ENCODE results near the gene PIGR.

GRCh38 chr1:206896261-206896660, 50.0 kb downstream of the PIGR start:
- TF ChIP-seq, protein P1, sequence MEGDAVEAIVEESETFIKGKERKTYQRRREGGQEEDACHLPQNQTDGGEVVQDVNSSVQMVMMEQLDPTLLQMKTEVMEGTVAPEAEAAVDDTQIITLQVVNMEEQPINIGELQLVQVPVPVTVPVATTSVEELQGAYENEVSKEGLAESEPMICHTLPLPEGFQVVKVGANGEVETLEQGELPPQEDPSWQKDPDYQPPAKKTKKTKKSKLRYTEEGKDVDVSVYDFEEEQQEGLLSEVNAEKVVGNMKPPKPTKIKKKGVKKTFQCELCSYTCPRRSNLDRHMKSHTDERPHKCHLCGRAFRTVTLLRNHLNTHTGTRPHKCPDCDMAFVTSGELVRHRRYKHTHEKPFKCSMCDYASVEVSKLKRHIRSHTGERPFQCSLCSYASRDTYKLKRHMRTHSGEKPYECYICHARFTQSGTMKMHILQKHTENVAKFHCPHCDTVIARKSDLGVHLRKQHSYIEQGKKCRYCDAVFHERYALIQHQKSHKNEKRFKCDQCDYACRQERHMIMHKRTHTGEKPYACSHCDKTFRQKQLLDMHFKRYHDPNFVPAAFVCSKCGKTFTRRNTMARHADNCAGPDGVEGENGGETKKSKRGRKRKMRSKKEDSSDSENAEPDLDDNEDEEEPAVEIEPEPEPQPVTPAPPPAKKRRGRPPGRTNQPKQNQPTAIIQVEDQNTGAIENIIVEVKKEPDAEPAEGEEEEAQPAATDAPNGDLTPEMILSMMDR (conservative IDR thresholded peaks at IDR 0.05; ENCODE audit: low read depth, low read length), result no peak
- no peak for TF ChIP-seq POLR2A (IDR thresholded peaks at IDR 0.05; ENCODE audit: low read depth, low read length)
- TF ChIP-seq, protein P2, sequence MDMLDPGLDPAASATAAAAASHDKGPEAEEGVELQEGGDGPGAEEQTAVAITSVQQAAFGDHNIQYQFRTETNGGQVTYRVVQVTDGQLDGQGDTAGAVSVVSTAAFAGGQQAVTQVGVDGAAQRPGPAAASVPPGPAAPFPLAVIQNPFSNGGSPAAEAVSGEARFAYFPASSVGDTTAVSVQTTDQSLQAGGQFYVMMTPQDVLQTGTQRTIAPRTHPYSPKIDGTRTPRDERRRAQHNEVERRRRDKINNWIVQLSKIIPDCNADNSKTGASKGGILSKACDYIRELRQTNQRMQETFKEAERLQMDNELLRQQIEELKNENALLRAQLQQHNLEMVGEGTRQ (IDR thresholded peaks at IDR 0.05; ENCODE audit: low read depth, low read length), result no peak
- TF ChIP-seq BHLHE40 (IDR thresholded peaks at IDR 0.05; ENCODE audit: low read depth, low read length), result no peak
- no peak for TF ChIP-seq RFX5 (IDR thresholded peaks at IDR 0.05; ENCODE audit: low read depth, low read length)
- TF ChIP-seq RAD21 (IDR thresholded peaks at IDR 0.05; ENCODE audit: low read length), result no peak
- TF ChIP-seq CEBPB (IDR thresholded peaks at IDR 0.05; ENCODE audit: low read depth, low read length), result no peak
- TF ChIP-seq MAFK (IDR thresholded peaks at IDR 0.05; ENCODE audit: low read depth, low read length), result no peak
- no peak for TF ChIP-seq MXI1 (IDR thresholded peaks at IDR 0.05; ENCODE audit: borderline replicate concordance, low read depth, low read length)
- TF ChIP-seq MAZ (IDR thresholded peaks at IDR 0.05; ENCODE audit: borderline replicate concordance, low read depth, low read length), result no peak

Data from IMR-90 (cell line).